HG03045 (cell line): Measurements from ENCODE around the gene CAPZB.
"Not testable (repeated sequence)": the region's sequence is repeated elsewhere in the genome, so short reads cannot be mapped to it uniquely, and the experiment has no call there.

ENCODE experiments used
- ATAC-seq: cut with Tn5 transposase; IDR thresholded peaks from one replicate; pipeline ENCODE4 v1.9.1; 2021; ENCODE audit warnings: mild to moderate bottlenecking, moderate library complexity; ENCODE audit not compliant: unreplicated experiment

Gene CAPZB

GRCh38 chr1:19499887-19500286 lies 14.5 kb upstream of the CAPZB start:
- not testable (repeated sequence) for ATAC-seq

GRCh38 chr1:19497443-19497842 lies 12.1 kb upstream of the CAPZB start:
- not testable (repeated sequence) for ATAC-seq

GRCh38 chr1:19496527-19496874 lies 11.2 kb upstream of the CAPZB start:
- no peak for ATAC-seq

- no peak for ATAC-seq
Observed at GRCh38 chr1:19495799-19496526, 10.6 kb upstream of the CAPZB start.

GRCh38 chr1:19495000-19495656 lies 9.8 kb upstream of the CAPZB start:
- no peak for ATAC-seq

- ATAC-seq = no peak
Observed at GRCh38 chr1:19493547-19493946, 8.2 kb upstream of the CAPZB start.

- no peak for ATAC-seq
Observed at GRCh38 chr1:19489996-19490395, 4.7 kb upstream of the CAPZB start.

- no peak for ATAC-seq
Observed at GRCh38 chr1:19488136-19488535, 2.8 kb upstream of the CAPZB start.

GRCh38 chr1:19484798-19485361 lies 459 bp downstream of the CAPZB start:
- ATAC-seq = peak; percentile 31

GRCh38 chr1:19484338-19484797 lies 971 bp downstream of the CAPZB start:
- ATAC-seq = no peak

- ATAC-seq = no peak
Observed at GRCh38 chr1:19483691-19484090, 1.6 kb downstream of the CAPZB start.

- no peak for ATAC-seq
Observed at GRCh38 chr1:19483261-19483660, 2.1 kb downstream of the CAPZB start.

- no peak for ATAC-seq
Observed at GRCh38 chr1:19481826-19482398, 3.4 kb downstream of the CAPZB start.

- no peak for ATAC-seq
Observed at GRCh38 chr1:19480282-19480681, 5.1 kb downstream of the CAPZB start.

GRCh38 chr1:19479351-19480120 lies 5.8 kb downstream of the CAPZB start:
- no peak for ATAC-seq

GRCh38 chr1:19478322-19478721 lies 7.0 kb downstream of the CAPZB start:
- ATAC-seq = no peak

GRCh38 chr1:19477284-19478249 lies 7.8 kb downstream of the CAPZB start:
- no peak for ATAC-seq

GRCh38 chr1:19476450-19477190 lies 8.7 kb downstream of the CAPZB start:
- no peak for ATAC-seq

GRCh38 chr1:19475296-19475695 lies 10.0 kb downstream of the CAPZB start:
- no peak for ATAC-seq
